Heart left ventricle (tissue), 13 donors: ENCODE measurements around the gene PPP1R37.

Experiments used
- POLR2A ChIP-seq, 2 donors: fragments of 450-650 bp; IDR thresholded peaks; one replicate each; pipeline ENCODE4 v1.6.1; 2017; ENCODE audit warnings: antibody characterized with exemption in 2 of 2, mild to moderate bottlenecking in 2 of 2, moderate library complexity in 2 of 2
- TF ChIP-seq, protein P1 (sequence below), 12 donors: fragments of 200-600 bp; sonication (generic) in 4 of 12; IDR thresholded peaks; one replicate each; pipeline versions ENCODE4 v1.5.0 to v1.8.0; 2018 to 2022; ENCODE audit warnings: antibody characterized with exemption in 12 of 12, mild to moderate bottlenecking in 5 of 12
- donor health status: ischemic (EF 13 %, LVEDD 7.1; RV severe dilation, severe dysfunction).
- donor health status: DM: no; HTN: yes; CAD: no.
- donor health status: DM: no; HTN: no; CAD: no.
- donor health status: ischemic (EF 25% LVEDD 6.9; RV normal size, moderate dysfunction).
- donor health status: ischemic (EF 25% LVEDD 5.7; RV mildly dilated, moderate dysfunction).
- donor health status: ischemic (EF 35%, LVEDD 5.7; RV mildly dilated, moderate dysfunction).
- donor health status: nonischemic (EF 11% LVEDD 7.7; RV severe dilation, severe dysfunction).
- donor health status: DM: yes; HTN: yes; CAD: no.
- donor health status: PGD.
- donor health status: ischemic (EF 29% LVEDD 5.4; RV normal size, mild dysfunction).
- donor health status: nonischemic (EF 23%, LVEDD 6.1; RV moderate dilation, normal function).

DNA sequence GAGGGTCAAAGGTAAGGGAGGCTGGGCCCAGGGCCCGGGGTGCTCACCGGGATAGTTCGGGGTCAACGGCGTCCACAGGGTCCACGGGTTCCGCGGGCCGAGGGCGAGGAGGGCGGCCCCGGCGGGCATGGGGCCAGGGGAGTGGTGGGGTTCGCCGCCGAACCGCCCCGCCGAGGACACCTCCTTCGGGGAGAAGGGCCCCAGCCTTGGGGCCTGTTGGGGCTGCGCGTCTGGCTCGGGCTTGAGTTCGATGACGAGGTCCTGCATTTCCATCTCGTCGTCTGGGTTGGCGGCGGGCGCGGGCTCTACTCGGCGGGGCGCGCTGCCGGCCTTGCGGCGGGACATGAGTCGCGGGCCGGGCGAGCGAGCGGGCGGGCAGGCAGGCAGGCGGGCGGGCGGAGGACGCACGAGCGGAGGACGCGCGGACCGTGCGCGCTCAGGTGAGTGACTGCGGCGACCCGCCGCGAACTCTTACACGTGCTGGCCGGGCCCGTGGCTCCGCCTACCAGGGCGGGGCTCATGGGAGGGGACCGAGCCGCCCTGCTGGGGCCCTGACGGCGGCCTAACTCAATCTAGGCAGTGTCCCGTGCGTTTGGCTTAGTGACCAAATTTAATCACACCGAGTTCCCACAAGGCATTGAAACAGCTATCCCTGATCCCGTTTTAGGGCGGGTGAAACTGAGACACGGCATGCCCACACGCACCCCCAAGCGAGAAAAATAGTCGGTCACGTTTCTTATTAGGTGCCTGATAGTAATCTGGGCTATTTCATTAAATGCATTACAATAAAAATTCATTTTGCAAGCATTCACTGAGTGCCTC, 16.7 kb upstream of the PPP1R37 start, which contains the start of gene ZNF296:
- TF ChIP-seq, protein P1, sequence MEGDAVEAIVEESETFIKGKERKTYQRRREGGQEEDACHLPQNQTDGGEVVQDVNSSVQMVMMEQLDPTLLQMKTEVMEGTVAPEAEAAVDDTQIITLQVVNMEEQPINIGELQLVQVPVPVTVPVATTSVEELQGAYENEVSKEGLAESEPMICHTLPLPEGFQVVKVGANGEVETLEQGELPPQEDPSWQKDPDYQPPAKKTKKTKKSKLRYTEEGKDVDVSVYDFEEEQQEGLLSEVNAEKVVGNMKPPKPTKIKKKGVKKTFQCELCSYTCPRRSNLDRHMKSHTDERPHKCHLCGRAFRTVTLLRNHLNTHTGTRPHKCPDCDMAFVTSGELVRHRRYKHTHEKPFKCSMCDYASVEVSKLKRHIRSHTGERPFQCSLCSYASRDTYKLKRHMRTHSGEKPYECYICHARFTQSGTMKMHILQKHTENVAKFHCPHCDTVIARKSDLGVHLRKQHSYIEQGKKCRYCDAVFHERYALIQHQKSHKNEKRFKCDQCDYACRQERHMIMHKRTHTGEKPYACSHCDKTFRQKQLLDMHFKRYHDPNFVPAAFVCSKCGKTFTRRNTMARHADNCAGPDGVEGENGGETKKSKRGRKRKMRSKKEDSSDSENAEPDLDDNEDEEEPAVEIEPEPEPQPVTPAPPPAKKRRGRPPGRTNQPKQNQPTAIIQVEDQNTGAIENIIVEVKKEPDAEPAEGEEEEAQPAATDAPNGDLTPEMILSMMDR (IDR thresholded peaks at IDR 0.05): no peak
- TF ChIP-seq POLR2A (IDR thresholded peaks at IDR 0.05): peak in 1 of 2 donors; percentile 46
